OCI-LY7 (cell line): ENCODE results near the gene KANSL1. TPM values are rescaled to one million over a fixed set of nuclear protein-coding genes. Genes with fewer than 3 reads are reported as not detected.

Experiments used
- BruUV-seq: library from RNA; stranded (reverse); fragments of 400-500 nt; replicated peaks from 2 replicates; lab custom pipeline; 2021; lab: Mats Ljungman, UMichigan
- CTCF ChIA-PET: fragments of 300-600 bp; sonication (Branson Sonifier 250); formaldehyde crosslinking; loops from one replicate; lab custom pipeline; 2022; ENCODE audit warnings: antibody characterized with exemption; ENCODE audit not compliant: unreplicated experiment; lab: Charles Lee
- POLR2A ChIA-PET: fragments of 300-600 bp; sonication (Branson Sonifier 250); formaldehyde crosslinking; loops from one replicate; lab custom pipeline; 2022; ENCODE audit warnings: antibody characterized with exemption; lab: Charles Lee
- DNase-seq: peaks from one replicate; pipeline ENCODE4 v3.0.0-alpha.2; 2015; ENCODE audit warnings: low spot score
- H2AFZ ChIP-seq: fragments of 200-600 bp; sonication (generic), shearing (Covaris generic); 2 replicates; pipeline ENCODE4 v1.6.1; 2014; ENCODE audit warnings: mild to moderate bottlenecking, antibody characterized with exemption, low read length, moderate library complexity
- H3K27ac ChIP-seq: fragments of 200-600 bp; sonication (generic); 2 replicates; pipeline ENCODE4 v1.5.1; 2014; ENCODE audit warnings: mixed run types, low read depth, mild to moderate bottlenecking, moderate library complexity, low read length, inconsistent platforms; ENCODE audit not compliant: poor library complexity, severe bottlenecking
- H3K36me3 ChIP-seq: fragments of 200-600 bp; sonication (generic); 2 replicates; pipeline ENCODE4 v1.6.1; 2014; ENCODE audit warnings: mild to moderate bottlenecking, antibody characterized with exemption, low read length, moderate library complexity, mixed read lengths; ENCODE audit not compliant: insufficient read depth
- H3K4me1 ChIP-seq: fragments of 200-600 bp; sonication (generic); 2 replicates; pipeline ENCODE4 v1.5.1; 2014; ENCODE audit warnings: mild to moderate bottlenecking, low read length; ENCODE audit not compliant: insufficient read depth, poor library complexity, severe bottlenecking
- H3K4me2 ChIP-seq: fragments of 200-600 bp; sonication (generic); 2 replicates; pipeline ENCODE4 v1.6.1; 2014; ENCODE audit warnings: mild to moderate bottlenecking, low read length
- H3K4me3 ChIP-seq: fragments of 200-600 bp; sonication (generic); 2 replicates; pipeline ENCODE4 v1.5.1; 2014; ENCODE audit warnings: mild to moderate bottlenecking, low read depth, low read length; ENCODE audit not compliant: poor library complexity, severe bottlenecking
- H3K79me2 ChIP-seq: fragments of 200-600 bp; sonication (generic); 2 replicates; pipeline ENCODE4 v1.6.1; 2016; ENCODE audit warnings: low read depth, mild to moderate bottlenecking, low read length, moderate library complexity, mixed read lengths; ENCODE audit not compliant: insufficient read depth
- H3K9me2 ChIP-seq: fragments of 200-600 bp; sonication (generic); 2 replicates; pipeline ENCODE4 v1.6.1; 2016; ENCODE audit warnings: mild to moderate bottlenecking, low read length, mixed read lengths; ENCODE audit not compliant: insufficient read depth
- H3K9me3 ChIP-seq: fragments of 200-600 bp; sonication (generic); 2 replicates; pipeline ENCODE4 v1.6.1; 2014; ENCODE audit warnings: mild to moderate bottlenecking, mixed run types, low read length, mixed read lengths
- H4K20me1 ChIP-seq: fragments of 200-600 bp; sonication (generic); 2 replicates; pipeline ENCODE4 v1.6.1; 2014; ENCODE audit warnings: mild to moderate bottlenecking, antibody characterized with exemption, low read length, moderate library complexity, mixed read lengths; ENCODE audit not compliant: insufficient read depth
- EZH2phosphoT487 ChIP-seq: fragments of 200-600 bp; sonication (generic); IDR thresholded peaks from 2 replicates; pipeline ENCODE4 v1.6.1; 2018; ENCODE audit warnings: low read depth, borderline replicate concordance, mild to moderate bottlenecking, mixed run types, antibody characterized with exemption, low read length, moderate library complexity, mixed read lengths
- intact Hi-C: fragments of 100-400 bp; cut with micrococcal nuclease; formaldehyde crosslinking; loops from one replicate; pipeline ENCODE4 v1.10.0; 2022; ENCODE audit not compliant: unreplicated experiment
- total RNA-seq, 2 experiments: library from RNA; depleted of rRNA in 1 of 2; stranded (reverse); fragments of >200 nt in 1 of 2; shearing (Covaris generic) in 1 of 2; gene quantifications; 2 replicates each; pipeline ENCODE4 v1.2.3, GENCODE V29; 2014 to 2022
- TF ChIP-seq, protein P1 (sequence below): fragments of 200-600 bp; sonication (generic); conservative IDR thresholded peaks from 2 replicates; pipeline ENCODE4 v1.5.1; 2014; ENCODE audit warnings: mild to moderate bottlenecking, antibody characterized with exemption, low read length, moderate library complexity, mixed read lengths

KANSL1 gene
- total RNA-seq, 2 experiments from 2014 or later = 96.9 to 129 TPM

DNA sequence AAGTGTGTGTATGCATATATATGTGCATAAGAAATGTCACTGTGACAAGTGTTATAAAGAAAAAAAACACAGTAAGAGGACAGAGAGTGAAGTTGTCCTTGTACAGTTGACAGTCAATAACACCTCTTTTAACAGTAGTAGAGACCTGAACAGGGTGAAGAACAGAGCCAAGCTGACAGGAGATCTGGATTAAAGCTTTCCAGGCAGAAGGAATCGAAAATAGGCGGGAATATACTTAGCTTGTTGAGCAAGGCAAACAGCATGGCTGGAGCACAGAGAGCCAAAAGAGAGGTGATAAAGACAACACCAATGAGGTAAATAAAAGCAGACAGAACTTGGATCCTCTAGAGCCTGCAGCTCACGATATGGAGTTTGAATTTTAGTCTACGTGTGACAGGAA, 64.8 kb downstream of the KANSL1 start:
- H3K4me1 ChIP-seq = peaks cover 8% of the 10 kb centered on the region
- POLR2A ChIA-PET = no interaction called here

DNA sequence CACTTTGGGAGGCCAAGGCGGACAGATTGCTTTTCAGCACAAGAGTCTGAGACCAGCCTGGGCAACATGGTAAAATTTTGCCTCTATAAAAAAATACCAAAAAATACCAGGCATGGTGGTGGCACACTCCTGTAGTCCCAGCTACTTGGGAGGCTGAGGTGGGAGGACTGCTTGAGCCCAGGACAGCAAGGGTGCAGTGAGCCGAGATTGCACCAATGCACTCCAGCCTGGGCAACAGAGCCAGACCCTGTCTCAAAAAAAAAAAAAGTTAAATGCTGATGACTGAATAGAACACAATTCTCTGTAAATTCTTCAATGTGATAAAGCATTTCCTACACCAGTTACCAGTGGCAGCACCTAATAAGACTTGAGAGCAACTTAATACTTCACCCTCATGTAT, 65.7 kb downstream of the KANSL1 start:
- Histone ChIP-seq H3K4me3 (no peak overlapping the region), H2AFZ (no peak overlapping the region), H3K27ac (no peak overlapping the region), H3K4me1 (peaks cover 11% of the 10 kb centered on the region), H4K20me1 (peaks cover 39% of the 10 kb centered on the region), H3K9me2 (no peaks in the 10 kb centered on the region), H3K79me2 (peaks cover 97% of the 10 kb centered on the region), H3K9me3 (no peaks in the 10 kb centered on the region), H3K4me2 (no peak overlapping the region), H3K36me3 (peaks cover 34% of the 10 kb centered on the region; the same call in 1 of the 2 replicates)
- intact Hi-C loops = no loop called here
- TF ChIP-seq, protein P1, sequence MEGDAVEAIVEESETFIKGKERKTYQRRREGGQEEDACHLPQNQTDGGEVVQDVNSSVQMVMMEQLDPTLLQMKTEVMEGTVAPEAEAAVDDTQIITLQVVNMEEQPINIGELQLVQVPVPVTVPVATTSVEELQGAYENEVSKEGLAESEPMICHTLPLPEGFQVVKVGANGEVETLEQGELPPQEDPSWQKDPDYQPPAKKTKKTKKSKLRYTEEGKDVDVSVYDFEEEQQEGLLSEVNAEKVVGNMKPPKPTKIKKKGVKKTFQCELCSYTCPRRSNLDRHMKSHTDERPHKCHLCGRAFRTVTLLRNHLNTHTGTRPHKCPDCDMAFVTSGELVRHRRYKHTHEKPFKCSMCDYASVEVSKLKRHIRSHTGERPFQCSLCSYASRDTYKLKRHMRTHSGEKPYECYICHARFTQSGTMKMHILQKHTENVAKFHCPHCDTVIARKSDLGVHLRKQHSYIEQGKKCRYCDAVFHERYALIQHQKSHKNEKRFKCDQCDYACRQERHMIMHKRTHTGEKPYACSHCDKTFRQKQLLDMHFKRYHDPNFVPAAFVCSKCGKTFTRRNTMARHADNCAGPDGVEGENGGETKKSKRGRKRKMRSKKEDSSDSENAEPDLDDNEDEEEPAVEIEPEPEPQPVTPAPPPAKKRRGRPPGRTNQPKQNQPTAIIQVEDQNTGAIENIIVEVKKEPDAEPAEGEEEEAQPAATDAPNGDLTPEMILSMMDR = no peak
- no peak for TF ChIP-seq EZH2phosphoT487
- no TSS peak for BruUV-seq
- ChIA-PET CTCF (no interaction called here), POLR2A (interaction anchor here (0.7 kb wide), 1 partner anchor 25 kb away, joined by 3 read pairs; no protein-coding TSS in a partner anchor)
- no peak for DNase-seq

More for the DNA sequence above, 64.8 kb downstream of the KANSL1 start:
- DNase-seq = no peak
- intact Hi-C loops = no loop called here
- Histone ChIP-seq H3K4me2 (no peak overlapping the region), H3K27ac (no peak overlapping the region), H3K4me3 (no peak overlapping the region), H2AFZ (no peak overlapping the region), H3K9me3 (no peaks in the 10 kb centered on the region), H4K20me1 (peaks cover 42% of the 10 kb centered on the region), H3K79me2 (peaks cover 97% of the 10 kb centered on the region), H3K9me2 (no peaks in the 10 kb centered on the region), H3K36me3 (peaks cover 42% of the 10 kb centered on the region)
- no peak for TF ChIP-seq EZH2phosphoT487
- TF ChIP-seq, protein P1 = no peak
- CTCF ChIA-PET = no interaction called here
- BruUV-seq = no TSS peak

DNA sequence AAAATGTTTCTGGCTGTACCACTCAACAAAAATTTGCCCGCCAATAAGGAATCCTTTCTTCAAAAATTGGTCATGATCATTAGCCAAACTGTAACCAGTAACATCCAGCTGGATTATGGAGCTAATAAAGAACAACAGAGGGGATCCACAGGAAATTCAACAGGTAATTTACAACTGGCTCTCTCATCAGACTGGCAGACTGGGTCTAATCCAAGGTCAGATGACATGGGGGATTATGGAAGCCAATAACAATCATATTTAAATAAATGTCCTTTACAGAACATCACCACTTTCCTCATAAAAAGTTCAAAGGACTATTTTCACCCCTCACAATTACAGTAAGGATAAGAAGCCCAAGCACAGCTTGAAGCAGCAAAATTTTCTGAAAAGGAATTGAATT, 66.4 kb downstream of the KANSL1 start:
- ChIA-PET POLR2A (interaction anchor here (0.7 to 1.0 kb wide), 2 partner anchors 19 to 26 kb away, joined by 3 to 4 read pairs; no protein-coding TSS in a partner anchor), CTCF (no interaction called here)
- H3K27ac ChIP-seq = no peak overlapping the region
- no peaks in the 10 kb centered on the region for H3K9me3 ChIP-seq
- H3K4me1 ChIP-seq = peaks cover 18% of the 10 kb centered on the region
- TF ChIP-seq EZH2phosphoT487 = no peak
- TF ChIP-seq, protein P1 = no peak
- no peak for DNase-seq
- no peaks in the 10 kb centered on the region for H3K9me2 ChIP-seq
- peaks cover 29% of the 10 kb centered on the region; the same call in 1 of the 2 replicates for H3K36me3 ChIP-seq
- BruUV-seq = no TSS peak
- H3K4me2 ChIP-seq = no peak overlapping the region
- peaks cover 46% of the 10 kb centered on the region for H4K20me1 ChIP-seq
- peaks cover 97% of the 10 kb centered on the region for H3K79me2 ChIP-seq
- H3K4me3 ChIP-seq = no peak overlapping the region
- intact Hi-C loops = no loop called here
- no peak overlapping the region for H2AFZ ChIP-seq
